Amniotic stem cell (primary cell): ENCODE results near the gene C17orf75.
"Not testable (repeated sequence)": the region's sequence is repeated elsewhere in the genome, so short reads cannot be mapped to it uniquely, and the experiment has no call there.

Experiments
- DNase-seq: peaks from one replicate; lab custom pipeline; 2025; lab: John Stamatoyannopoulos, UW

Gene C17orf75

DNA sequence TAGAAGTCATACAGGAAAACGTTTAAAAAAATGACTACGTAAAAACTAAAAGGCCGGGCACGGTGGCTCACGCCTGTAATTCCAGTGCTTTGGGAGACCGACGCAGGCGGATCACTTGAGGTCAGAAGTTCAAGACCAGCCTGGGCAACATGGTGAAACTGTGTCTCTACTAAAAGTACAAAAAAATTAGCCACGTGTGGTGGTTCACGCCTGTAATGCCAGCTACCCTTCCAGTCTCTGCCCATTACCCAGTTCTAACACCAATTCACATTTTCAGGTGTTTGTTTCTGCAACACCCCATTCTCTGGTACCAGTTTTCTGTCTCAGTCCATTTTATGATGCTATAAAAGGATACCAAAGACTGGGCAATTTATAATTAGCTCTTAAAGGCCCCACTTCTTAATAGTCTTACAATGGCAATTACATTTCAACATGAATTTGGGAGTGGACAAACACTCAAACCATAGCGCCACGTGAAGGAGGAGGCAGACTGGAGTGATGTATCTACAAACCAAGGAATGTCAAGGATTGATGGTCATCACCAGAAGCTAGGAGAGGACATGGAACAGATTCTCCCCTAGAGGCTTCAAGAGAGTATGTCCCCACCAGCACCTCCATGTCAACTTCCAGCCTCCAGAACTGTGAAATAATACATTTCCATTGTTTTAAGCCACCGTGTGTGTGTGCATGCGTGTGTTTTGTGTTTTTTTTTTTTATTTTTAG, 791 bp upstream of the C17orf75 start:
- DNase-seq = no peak

DNA sequence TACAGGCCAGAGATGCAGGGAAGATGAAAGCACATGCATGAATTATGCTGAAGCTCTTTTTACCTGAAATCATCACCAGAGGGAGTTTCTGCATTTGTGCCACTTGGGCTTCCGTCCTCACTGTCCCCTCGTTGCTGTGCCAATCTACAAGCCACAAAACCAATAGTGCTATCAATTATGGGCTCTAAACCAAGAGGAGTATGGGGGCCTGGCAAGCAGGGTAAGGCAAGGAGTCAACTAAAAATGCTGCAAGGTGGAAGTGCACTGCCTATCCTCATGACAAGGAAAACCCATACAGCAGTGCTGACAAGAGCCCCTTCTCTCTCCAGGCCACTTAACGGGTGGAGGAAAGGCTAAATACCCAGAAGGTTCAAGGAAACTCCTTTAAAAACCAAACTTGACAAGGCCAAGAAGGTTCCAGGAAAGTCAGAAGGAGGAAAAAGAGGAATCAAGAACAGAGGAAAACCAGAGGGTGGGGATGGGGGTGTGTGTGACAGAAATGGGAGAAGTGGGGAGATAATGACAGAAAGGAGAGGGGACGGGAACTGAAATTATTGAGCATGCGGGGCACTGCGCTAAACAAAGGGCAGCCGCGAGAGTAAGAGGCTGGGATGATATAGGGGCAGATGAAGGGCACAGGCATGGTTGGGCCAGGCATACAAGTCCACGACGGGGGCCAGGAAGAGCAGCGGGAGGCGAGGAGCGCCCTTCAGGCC, 674 bp downstream of the C17orf75 start:
- DNase-seq = no peak

DNA sequence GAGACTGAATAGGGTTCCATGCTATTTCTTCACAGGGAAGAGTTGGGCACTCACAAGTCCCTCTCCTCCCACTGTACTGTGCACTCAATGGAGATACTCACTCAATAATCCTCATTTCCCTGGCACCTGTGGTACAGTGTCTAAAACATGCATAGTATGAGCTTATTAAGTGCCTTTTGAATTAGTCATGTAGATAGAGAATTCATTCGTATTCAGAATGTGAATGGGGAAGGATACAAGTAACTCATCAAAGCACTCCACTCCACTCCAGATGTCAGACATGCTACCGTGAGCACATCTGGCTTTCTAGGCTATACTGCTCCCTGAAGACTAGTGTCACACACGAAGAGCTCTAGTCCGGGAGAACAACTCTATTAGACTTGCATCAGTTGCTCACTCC, 6.3 kb downstream of the C17orf75 start:
- DNase-seq = no peak

DNA sequence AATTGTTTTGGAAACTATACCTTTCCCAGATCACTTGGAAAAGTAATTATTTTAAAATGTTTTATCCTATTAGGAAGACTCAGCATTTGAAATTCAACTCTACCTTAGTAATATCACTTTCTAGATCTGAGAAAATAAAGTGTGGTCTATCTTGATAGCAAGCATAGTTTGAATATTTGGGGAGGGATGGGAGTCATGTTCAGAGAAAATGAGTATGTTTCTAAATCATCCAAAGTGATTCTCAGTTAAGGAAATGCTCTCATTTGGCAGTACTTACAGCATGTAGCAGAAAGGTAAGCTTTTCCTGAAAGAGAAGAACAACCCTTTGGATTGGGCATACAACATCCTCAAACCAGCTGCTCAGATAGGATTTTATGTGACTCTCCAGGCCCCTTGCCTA, 6.9 kb downstream of the C17orf75 start:
- DNase-seq = no peak

DNA sequence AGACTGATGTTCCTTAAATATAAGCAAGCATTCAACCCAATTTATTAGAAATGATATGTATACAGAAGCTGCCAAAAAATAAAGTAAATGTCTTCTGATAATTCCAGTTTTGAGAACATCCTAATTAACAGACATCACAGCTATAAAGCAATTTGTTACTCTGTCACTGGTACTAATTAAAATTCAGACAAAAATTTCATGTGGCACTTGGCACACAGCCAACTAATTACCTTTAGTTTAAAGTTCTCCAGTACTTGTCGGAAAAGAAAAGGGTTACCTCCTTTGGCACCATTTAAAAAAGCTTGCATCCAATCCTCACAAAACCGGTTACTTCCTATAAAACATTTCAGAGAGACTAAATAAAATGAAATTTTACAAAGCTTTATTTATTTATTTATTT, 8.8 kb downstream of the C17orf75 start:
- no peak for DNase-seq

DNA sequence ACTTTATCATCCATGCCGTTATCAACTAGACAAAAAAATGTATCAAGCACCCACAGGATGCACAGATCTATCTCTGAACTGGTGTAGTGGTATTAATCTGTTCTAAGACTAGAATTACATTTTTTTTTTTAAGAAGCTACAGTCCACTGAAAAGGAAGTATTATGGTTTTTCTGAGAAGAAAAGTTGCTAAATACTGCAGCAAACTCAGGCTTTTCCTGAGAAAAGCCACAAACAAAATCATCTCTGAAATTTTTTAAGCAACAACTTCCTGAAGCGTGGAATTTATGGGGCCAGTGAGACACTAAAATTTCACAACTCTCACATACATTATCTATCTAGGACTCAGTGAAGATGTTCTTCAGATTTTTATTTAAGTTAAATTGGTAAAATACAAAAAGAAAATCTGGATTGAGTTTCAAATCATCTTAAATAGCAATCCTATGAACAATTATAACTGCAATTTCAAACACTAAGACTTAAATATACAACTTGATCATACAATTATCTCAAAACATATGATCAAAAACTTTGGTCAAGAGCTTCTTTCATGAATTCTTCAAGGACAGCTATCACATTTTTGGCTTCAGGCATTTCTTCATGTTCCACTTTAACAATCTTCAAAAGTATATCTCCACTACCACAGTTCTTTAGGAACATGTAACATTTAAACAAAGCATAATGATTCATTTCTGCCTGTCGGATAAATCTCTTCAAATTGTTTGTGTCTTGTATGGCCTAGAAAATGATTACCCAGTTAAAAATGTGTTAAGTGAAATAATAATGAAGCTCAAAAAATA, 10.5 kb downstream of the C17orf75 start:
- no peak for DNase-seq

DNA sequence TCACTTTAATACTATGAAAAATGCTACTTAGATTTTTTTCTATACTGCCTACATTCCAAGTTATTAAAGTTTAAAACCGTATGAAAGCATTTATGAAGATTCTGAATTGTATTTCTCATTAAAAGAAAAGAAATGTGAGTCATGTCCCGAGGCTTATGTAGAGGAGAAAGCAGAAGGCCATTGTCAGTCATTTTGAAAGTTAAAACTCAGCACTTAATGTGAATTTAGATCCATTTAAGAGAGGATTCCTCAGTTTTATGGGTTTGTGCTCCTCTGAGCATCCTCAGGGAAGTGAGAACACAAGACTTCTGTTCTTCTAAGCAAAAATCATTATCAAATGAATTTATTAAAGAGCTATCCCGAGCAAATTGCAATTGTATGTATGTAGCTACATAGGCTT, 11.8 kb downstream of the C17orf75 start:
- DNase-seq = no peak

DNA sequence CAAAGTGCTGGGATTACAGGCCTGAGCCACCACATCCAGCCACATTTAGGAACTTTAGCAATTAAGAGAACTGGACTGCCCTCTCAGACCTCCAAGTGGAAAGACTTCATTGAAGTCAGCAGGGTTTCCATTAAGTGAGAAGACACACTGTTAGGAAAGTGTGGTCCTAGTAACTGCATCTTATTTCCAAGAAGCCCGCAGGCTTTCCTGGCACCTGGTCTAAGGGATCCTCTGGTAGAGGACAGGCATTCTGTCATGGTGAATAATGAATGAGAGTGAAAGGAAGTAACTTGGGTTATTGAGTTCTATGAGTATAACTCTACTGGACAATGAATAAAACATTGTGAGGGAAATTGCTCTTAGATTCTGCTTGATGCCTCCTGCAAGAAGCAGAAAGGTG, 14.1 kb downstream of the C17orf75 start:
- DNase-seq = no peak

DNA sequence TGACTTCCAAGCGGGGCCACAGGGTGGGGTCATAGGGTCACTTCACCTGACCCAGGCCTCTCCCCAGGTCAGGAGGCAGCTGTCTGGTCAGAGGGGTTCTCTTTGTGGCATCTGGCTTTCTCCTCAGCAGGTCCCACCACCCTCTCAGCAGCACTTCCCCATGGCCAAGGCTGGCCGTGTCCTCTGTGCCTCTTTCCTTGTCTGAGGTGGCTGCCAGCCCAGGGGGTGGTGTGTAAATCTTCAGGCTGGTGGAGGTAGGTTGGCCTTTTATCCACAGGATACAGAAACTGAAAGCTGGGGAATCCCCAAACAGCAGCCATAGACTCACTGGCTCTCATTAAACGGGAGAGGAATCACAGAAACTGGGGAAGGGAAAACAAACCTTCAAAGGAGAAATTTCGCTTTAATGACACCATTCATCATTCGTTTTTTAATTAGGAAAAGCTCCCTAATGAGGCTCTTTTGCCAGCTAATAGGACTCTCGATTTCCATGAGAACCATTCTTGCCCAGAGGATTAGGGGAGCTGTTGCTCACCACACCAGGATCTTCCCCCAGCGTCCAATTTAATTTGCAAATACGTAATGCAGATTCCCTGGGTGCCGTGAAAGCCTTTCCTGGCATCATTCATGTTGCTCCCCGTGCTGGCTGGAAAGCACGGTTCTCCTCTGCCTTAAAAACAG, 18.0 kb downstream of the C17orf75 start:
- DNase-seq = no peak

DNA sequence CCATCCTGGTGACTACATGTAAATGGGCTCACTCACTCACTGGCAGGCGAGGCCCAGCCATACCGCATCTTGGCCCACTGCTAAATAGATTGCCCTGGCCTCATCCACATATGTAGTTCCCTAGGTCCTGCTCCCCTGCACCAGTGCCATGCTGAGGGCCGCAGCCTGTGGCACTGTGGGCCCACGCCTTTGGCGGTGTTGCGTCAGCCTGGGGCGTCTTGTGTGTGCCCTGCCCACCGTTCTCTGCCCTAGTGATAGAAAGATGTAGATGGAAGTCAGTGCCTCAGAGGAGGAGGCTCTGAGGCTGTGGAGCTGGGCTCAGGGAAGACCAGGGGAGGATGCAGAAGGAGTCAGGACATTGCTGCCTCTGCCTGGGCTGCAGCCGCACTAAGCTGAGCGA, 18.9 kb downstream of the C17orf75 start:
- no peak for DNase-seq

DNA sequence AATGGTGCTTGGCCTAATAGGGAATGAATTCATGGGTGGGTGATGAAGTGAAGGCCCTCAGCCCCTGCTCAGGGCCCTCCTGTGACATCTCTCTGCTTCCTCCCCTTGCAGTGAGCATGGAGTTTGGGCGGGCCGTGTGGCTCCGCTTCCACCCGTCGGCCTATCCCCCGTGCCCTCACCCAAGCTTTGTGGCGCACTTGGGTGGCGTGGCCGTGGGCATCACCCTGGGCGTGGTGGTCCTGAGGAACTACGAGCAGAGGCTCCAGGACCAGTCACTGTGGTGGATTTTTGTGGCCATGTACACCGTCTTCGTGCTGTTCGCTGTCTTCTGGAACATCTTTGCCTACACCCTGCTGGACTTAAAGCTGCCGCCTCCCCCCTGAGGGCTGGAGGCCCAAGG, 21.1 kb downstream of the C17orf75 start:
- no peak for DNase-seq

DNA sequence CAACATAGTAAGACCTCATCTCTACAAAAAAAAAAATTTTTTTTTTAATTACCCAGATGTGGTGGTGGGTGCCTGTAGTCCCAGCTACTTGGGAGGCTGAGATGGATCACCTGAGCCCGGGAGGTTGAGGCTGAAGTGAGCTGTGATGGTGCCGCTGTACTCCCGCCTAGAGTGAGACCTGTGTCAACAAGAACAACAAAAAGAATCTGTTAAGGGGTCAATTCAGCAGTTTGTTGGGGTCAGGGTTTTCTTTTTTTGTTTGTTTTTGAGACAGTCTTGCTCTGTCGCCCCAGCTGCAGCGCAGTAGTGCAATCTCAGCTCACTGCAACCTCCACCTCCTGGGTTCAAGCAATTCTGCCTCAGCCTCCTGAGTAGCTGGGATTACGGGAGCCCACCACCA, 21.9 kb downstream of the C17orf75 start:
- DNase-seq = not testable (repeated sequence)

DNA sequence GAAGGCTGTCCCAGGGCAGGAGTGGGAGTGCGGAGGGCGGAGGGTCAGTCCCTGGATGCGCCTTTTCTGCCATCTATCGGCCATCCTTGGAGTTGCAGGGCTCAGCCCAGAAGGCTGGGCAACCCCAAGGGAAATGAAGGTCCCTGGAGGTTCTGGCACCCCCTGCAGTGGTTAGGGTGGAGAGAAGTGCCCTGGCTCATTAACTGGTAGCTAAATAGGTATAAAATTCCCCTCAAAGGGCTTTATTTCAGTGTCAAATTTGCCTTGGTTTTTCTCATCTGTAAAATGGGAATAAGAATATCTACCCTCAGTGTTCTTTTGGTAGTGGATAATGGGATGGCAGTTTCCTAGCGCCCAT, 22.4 kb downstream of the C17orf75 start:
- DNase-seq = no peak

DNA sequence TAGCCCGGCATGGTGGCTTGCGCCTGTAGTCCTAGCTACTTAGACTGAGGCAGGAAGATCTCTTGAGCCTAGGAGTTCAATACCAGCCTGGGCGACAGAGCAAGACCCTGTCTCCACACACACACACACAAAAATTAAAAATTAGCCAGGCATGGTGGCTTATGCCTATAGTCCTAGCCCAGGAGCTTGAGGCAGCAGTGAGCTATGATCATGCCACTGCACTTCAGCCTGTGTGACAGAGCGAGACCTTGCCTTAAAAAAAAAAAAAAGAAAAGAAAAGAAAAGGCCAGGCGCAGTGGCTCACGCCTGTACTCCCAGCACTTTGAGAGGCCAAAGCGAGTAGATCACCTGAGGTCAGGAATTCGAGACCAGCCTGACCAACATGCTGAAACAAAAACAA, 23.9 kb downstream of the C17orf75 start:
- no peak for DNase-seq

DNA sequence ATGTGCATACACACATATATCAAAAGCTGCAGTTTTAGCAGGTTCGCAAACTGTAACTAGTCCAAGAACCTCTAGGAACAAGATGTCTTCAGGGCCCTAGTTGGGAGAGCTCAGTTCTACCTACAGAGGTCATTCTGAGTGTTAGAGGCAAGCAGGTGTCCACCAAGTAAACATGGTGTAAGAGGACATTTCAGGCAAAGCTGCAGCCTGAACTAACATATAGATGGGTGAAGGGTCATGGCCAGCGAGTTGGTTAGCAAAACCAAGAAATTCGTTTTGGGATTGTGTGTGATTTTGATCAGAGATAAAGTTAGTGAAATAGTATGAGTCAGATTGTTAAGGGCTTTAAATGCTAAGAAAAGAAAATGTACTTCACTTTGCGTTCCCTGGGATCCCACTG, 24.6 kb downstream of the C17orf75 start:
- no peak for DNase-seq

DNA sequence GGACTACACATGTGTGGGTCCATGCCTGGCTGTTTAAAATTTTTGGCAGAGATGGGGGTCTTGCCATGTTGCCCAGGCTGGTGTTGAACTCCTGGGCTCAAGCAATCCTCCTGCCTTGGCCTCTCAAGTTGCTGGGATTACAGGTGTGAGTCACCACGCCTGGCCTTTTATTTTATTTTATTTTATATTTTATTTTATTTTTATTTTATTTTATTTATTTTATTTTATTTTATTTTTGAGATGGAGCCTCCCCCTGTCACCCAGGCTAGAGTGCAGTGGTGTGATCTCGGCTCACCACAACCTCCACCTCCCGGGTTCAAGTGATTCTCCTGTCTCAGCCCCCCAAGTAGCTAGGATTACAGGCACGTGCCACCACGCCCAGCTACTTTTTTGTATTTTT, 25.3 kb downstream of the C17orf75 start:
- not testable (repeated sequence) for DNase-seq

DNA sequence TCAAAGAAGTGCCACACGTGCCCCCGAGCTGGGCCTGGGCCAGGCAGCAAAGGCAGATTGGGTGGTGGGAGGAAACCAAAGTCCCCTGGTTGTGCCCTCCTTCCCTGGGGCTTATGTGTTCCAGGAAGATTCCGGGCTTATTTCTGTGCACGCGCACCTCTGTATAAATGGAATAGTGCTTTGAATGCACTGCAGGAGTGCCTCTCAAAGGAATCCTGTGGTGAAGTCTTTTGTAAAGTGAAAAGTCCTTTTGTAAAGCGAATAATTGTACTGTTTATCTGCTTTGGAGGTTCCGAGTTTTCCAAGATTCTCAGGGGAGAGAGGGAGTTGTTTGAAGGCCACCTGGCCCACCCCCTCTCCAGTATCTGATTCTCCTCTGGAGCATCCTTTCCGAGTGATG, 26.8 kb downstream of the C17orf75 start:
- no peak for DNase-seq

DNA sequence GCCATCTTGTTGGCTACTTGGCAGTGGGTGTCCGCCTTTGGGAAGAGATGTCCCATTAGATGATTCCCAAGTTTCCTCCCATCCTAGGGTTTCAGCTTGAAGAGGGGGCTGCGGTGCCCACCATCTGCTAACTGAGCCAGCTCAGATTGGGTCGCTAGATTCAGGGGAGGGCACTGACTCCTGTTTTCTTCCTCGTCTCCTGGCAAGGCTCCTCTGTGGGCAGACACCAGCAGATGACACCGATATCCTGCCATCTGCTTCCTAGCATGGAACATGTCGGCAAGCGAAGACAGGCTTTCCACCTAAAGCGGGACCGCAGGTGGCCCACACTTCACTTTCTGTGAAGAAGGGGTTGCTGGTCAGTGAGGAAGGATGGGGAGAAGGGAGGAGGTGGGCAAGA, 27.3 kb downstream of the C17orf75 start:
- DNase-seq = no peak

DNA sequence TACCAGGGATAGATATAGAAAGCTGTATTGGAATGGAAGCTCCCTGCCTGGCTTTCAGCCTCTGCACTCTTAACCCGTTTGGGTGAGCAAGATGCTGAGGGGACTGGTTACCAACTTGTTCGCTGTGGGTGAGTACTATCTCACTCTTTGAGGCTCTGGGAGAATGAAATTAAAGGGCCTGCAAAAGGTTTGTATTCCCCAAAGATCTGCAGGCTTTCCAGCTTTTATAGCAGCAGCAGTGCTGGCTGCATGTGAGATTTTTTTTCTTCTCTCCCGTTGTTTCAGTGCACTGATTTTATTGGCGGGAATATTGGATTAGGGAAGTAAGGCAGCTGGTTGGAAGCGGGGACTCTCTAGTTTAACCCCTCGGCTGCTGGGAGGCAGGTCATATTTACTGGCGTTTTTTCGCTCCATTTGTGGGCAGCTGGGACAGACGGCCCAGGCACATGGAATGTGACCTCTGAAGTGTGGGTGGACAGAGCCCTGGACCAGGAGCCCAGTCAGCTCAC, 30.9 kb downstream of the C17orf75 start:
- DNase-seq = no peak

DNA sequence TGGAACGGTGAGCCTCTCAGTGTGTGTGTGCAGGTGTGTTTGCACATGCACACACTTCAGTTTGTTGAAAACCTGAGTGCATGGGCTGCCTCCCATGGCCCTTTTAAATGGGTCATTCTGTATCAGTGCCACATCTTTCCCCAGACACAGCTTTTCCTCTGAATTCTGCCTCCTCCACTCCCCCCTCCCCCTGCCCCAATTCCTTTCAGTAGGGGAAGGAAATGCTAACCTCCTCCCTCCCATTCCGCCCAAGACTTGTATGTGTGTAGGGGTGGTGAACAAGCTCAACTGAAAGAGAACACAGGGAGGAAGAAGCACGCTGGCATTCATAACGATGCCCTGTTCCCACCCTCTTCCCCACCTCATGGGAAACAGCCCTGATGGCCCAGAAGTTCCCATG, 34.3 kb downstream of the C17orf75 start:
- no peak for DNase-seq

DNA sequence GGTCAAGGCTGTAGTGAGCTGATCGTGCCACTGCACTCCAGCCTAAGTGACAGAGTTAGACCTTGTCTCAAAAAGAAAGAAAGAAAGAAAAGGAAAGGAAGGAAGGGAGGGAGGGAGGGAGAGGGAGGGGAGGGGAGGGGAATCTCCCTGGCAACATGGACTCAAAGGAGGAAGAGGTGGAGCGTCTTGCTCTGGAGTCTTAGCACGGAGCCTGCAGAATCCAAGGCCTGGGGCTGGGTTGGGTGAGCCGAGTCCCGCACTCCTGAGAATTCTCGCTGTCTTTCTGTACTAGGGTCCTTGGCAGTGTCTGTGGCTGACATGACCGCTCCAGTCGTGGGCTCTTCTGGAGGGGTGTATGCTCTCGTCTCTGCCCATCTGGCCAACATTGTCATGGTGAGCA, 36.9 kb downstream of the C17orf75 start:
- no peak for DNase-seq

DNA sequence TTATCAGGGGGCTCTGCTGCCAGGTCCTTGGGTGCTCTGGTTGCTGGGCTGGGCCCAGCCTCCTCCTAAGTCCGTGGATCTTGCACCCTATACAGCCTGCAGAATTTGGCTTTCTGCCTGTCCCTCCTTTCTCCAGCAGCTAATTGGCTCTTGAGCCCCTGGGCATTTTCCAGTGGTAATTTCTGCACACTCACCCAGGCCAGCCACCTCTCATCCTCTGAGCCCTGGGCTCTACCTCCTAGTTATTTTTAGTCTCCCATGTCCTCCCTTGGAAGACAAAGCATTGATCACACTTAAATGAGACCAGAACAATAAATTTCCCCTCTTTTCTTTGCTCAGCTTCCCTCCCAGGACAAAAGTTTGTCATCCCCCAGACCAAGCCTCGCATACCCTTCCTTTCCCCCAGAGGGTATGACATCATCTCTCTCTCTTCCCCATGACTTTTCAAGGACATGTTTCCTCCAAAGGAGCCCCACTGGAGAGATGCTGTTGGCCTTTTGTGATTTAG, 38.1 kb downstream of the C17orf75 start:
- DNase-seq = no peak
